ENCODE data around the gene TBCD. TPM values are rescaled to one million over a fixed set of nuclear protein-coding genes. Genes with fewer than 3 reads are reported as not detected.

The TBCD gene
- total and polyA plus RNA-seq, 2 experiments from 2014 or later: 19.3 to 33.8 TPM

GRCh38 chr17:82905130-82905529 is 153.3 kb downstream of the TBCD start:
- H4K20me1 ChIP-seq (ENCODE audit: insufficient read depth): no peaks in the 10 kb centered on the region
- H3K4me2 ChIP-seq (ENCODE audit: unreplicated experiment): no peak overlapping the region
- H3K9me3 ChIP-seq (ENCODE audit: low read depth): no peaks in the 10 kb centered on the region
- no peaks in the 10 kb centered on the region for H3K4me1 ChIP-seq (ENCODE audit: insufficient read depth)
- DNase-seq: no peak
- in situ Hi-C loops (cut with MboI): no loop called here
- H3K27ac ChIP-seq: no peak overlapping the region
- H3K27me3 ChIP-seq (replicated peaks; ENCODE audit: insufficient read depth): no peaks in the 10 kb centered on the region
- 90 to 93% methylated on average over 3 to 15 of the region's 20 CpGs for WGBS, 2 experiments (ENCODE audit: low coverage in 1 of 2, low lambda C conversion rate in 2 of 2, missing lambda C conversion rate in 2 of 2)
- TF ChIP-seq EZH2phosphoT487 (IDR thresholded peaks at IDR 0.05; ENCODE audit: insufficient read depth, low read depth) (no peak), EZH2 (IDR thresholded peaks at IDR 0.05; ENCODE audit: insufficient read depth, poor library complexity, severe bottlenecking) (no peak)
- no peaks in the 10 kb centered on the region for H3K9me2 ChIP-seq (ENCODE audit: insufficient read depth)
- no peak overlapping the region for H2AFZ ChIP-seq
- no peaks in the 10 kb centered on the region for H3K79me2 ChIP-seq (ENCODE audit: insufficient read depth)
- H3K36me3 ChIP-seq (ENCODE audit: low read depth): no peaks in the 10 kb centered on the region
- H3F3A ChIP-seq (ENCODE audit: insufficient read depth): no peaks in the 10 kb centered on the region
- H3K9ac ChIP-seq: no peak overlapping the region
- H3K4me3 ChIP-seq: no peak overlapping the region

- no peak for DNase-seq
- no peaks in the 10 kb centered on the region for H3K4me1 ChIP-seq (ENCODE audit: insufficient read depth)
- TF ChIP-seq EZH2phosphoT487 (IDR thresholded peaks at IDR 0.05; ENCODE audit: insufficient read depth, low read depth) (no peak), EZH2 (IDR thresholded peaks at IDR 0.05; ENCODE audit: insufficient read depth, poor library complexity, severe bottlenecking) (no peak)
These were observed 156.1 kb downstream of the TBCD start for GRCh38 chr17:82907797-82908542.

GRCh38 chr17:82908543-82909160 is 156.8 kb downstream of the TBCD start:
- Histone ChIP-seq H3K36me3 (ENCODE audit: low read depth) (no peaks in the 10 kb centered on the region), H3K9me2 (ENCODE audit: insufficient read depth) (no peaks in the 10 kb centered on the region), H4K20me1 (ENCODE audit: insufficient read depth) (no peaks in the 10 kb centered on the region), H3K9ac (no peak overlapping the region), H3K4me2 (ENCODE audit: unreplicated experiment) (no peak overlapping the region), H2AFZ (no peak overlapping the region), H3K9me3 (ENCODE audit: low read depth) (no peaks in the 10 kb centered on the region), H3K27me3 (replicated peaks; ENCODE audit: insufficient read depth) (no peaks in the 10 kb centered on the region), H3K4me1 (ENCODE audit: insufficient read depth) (no peaks in the 10 kb centered on the region), H3F3A (ENCODE audit: insufficient read depth) (no peaks in the 10 kb centered on the region), H3K4me3 (no peak overlapping the region), H3K27ac (no peak overlapping the region), H3K79me2 (ENCODE audit: insufficient read depth) (no peaks in the 10 kb centered on the region)
- TF ChIP-seq EZH2phosphoT487 (IDR thresholded peaks at IDR 0.05; ENCODE audit: insufficient read depth, low read depth) (no peak), EZH2 (IDR thresholded peaks at IDR 0.05; ENCODE audit: insufficient read depth, poor library complexity, severe bottlenecking) (no peak)
- 82 to 83% methylated on average over 13 of the region's 13 CpGs for WGBS, 2 experiments (ENCODE audit: low coverage in 1 of 2, low lambda C conversion rate in 2 of 2, missing lambda C conversion rate in 2 of 2)
- in situ Hi-C loops (cut with MboI): no loop called here
- no peak for DNase-seq

More at GRCh38 chr17:82907797-82908542, 156.1 kb downstream of the TBCD start:
- Histone ChIP-seq H3K27ac (no peak overlapping the region), H3K79me2 (ENCODE audit: insufficient read depth) (no peaks in the 10 kb centered on the region), H3K4me2 (ENCODE audit: unreplicated experiment) (no peak overlapping the region), H3K9me3 (ENCODE audit: low read depth) (no peaks in the 10 kb centered on the region), H3F3A (ENCODE audit: insufficient read depth) (no peaks in the 10 kb centered on the region), H3K36me3 (ENCODE audit: low read depth) (no peaks in the 10 kb centered on the region), H3K9ac (no peak overlapping the region), H3K9me2 (ENCODE audit: insufficient read depth) (no peaks in the 10 kb centered on the region), H2AFZ (no peak overlapping the region), H3K27me3 (replicated peaks; ENCODE audit: insufficient read depth) (no peaks in the 10 kb centered on the region), H3K4me3 (no peak overlapping the region), H4K20me1 (ENCODE audit: insufficient read depth) (no peaks in the 10 kb centered on the region)
- 72 to 75% methylated on average over 19 of the region's 19 CpGs for WGBS, 2 experiments (ENCODE audit: low coverage in 1 of 2, low lambda C conversion rate in 2 of 2, missing lambda C conversion rate in 2 of 2)
- in situ Hi-C loops (cut with MboI): no loop called here

GRCh38 chr17:82909322-82909904 is 157.5 kb downstream of the TBCD start:
- Histone ChIP-seq H3K9me2 (ENCODE audit: insufficient read depth) (no peaks in the 10 kb centered on the region), H3K4me1 (ENCODE audit: insufficient read depth) (no peaks in the 10 kb centered on the region), H3K79me2 (ENCODE audit: insufficient read depth) (no peaks in the 10 kb centered on the region), H3K36me3 (ENCODE audit: low read depth) (no peaks in the 10 kb centered on the region), H3F3A (ENCODE audit: insufficient read depth) (no peaks in the 10 kb centered on the region), H4K20me1 (ENCODE audit: insufficient read depth) (no peaks in the 10 kb centered on the region), H3K4me3 (no peak overlapping the region), H2AFZ (no peak overlapping the region), H3K9me3 (ENCODE audit: low read depth) (no peaks in the 10 kb centered on the region), H3K4me2 (ENCODE audit: unreplicated experiment) (no peak overlapping the region), H3K27me3 (replicated peaks; ENCODE audit: insufficient read depth) (no peaks in the 10 kb centered on the region), H3K9ac (no peak overlapping the region), H3K27ac (no peak overlapping the region)
- in situ Hi-C loops (cut with MboI): no loop called here
- no peak for DNase-seq
- 77 to 86% methylated on average over 16 to 26 of the region's 26 CpGs for WGBS, 2 experiments (ENCODE audit: low coverage in 1 of 2, low lambda C conversion rate in 2 of 2, missing lambda C conversion rate in 2 of 2)
- TF ChIP-seq EZH2 (IDR thresholded peaks at IDR 0.05; ENCODE audit: insufficient read depth, poor library complexity, severe bottlenecking) (no peak), EZH2phosphoT487 (IDR thresholded peaks at IDR 0.05; ENCODE audit: insufficient read depth, low read depth) (no peak)
